22Rv1 (cell line): ENCODE data around the gene PPP1R2.

Experiments
- H3K27ac ChIP-seq: fragments of 450-650 bp; 2 replicates; pipeline ENCODE4 v1.5.1; 2017
- CTCF ChIP-seq: fragments of 450-650 bp; IDR thresholded peaks from 2 replicates; pipeline ENCODE4 v1.5.1; 2017; ENCODE audit warnings: mild to moderate bottlenecking
- ZFX ChIP-seq: fragments of 450-650 bp; IDR thresholded peaks from 2 replicates; pipeline ENCODE4 v1.6.1; 2017; ENCODE audit warnings: antibody characterized with exemption, borderline replicate concordance

The PPP1R2 gene

GRCh38 chr3:195563317-195563716 is 20.2 kb upstream of the PPP1R2 start:
- no peak overlapping the region for H3K27ac ChIP-seq
- no peak for TF ChIP-seq CTCF
- no peak for TF ChIP-seq ZFX

- TF ChIP-seq CTCF, result no peak
- no peak for TF ChIP-seq ZFX
- no peak overlapping the region for H3K27ac ChIP-seq
Observed at GRCh38 chr3:195559723-195560409, 16.7 kb upstream of the PPP1R2 start.

- TF ChIP-seq ZFX (no peak), CTCF (peak; percentile 63)
- no peak overlapping the region for H3K27ac ChIP-seq
Observed at GRCh38 chr3:195558602-195559001, 15.5 kb upstream of the PPP1R2 start.

- TF ChIP-seq CTCF (no peak), ZFX (no peak)
- H3K27ac ChIP-seq, result no peak overlapping the region
Observed at GRCh38 chr3:195557322-195557721, 14.2 kb upstream of the PPP1R2 start.

- H3K27ac ChIP-seq, result no peak overlapping the region
- TF ChIP-seq ZFX, result no peak
- peak; percentile 55 for TF ChIP-seq CTCF
Observed at GRCh38 chr3:195556390-195556789, 13.3 kb upstream of the PPP1R2 start.

GRCh38 chr3:195555110-195555509 is 12.0 kb upstream of the PPP1R2 start:
- H3K27ac ChIP-seq, result no peak overlapping the region
- TF ChIP-seq ZFX (no peak), CTCF (no peak)

- TF ChIP-seq CTCF, result no peak
- no peak for TF ChIP-seq ZFX
- no peak overlapping the region for H3K27ac ChIP-seq
Observed at GRCh38 chr3:195554458-195554857, 11.3 kb upstream of the PPP1R2 start.
